H1 (cell line): Measurements from ENCODE around the gene COMMD1. TPM values are rescaled to one million over a fixed set of nuclear protein-coding genes. Genes with fewer than 3 reads are reported as not detected.

Experiments used
- CTCF ChIA-PET: fragments of 300-600 bp; sonication (Branson Sonifier 250); formaldehyde crosslinking; loops from one replicate; lab custom pipeline; 2021; ENCODE audit not compliant: partially characterized antibody; lab: Charles Lee
- POLR2A ChIA-PET: fragments of 300-600 bp; sonication (Branson Sonifier 250); formaldehyde crosslinking; loops from one replicate; lab custom pipeline; 2021; ENCODE audit warnings: inconsistent platforms; ENCODE audit not compliant: partially characterized antibody; lab: Charles Lee
- DNase-seq, 2 experiments: peaks; one replicate each; pipeline versions ENCODE4 v3.0.0 to v3.0.0-alpha.2; 2010 to 2022; ENCODE audit warnings: low spot score in 2 of 2, low read depth in 1 of 2, mixed read lengths in 1 of 2
- FAIRE-seq: peaks from 2 replicates; lab custom pipeline; 2011; peaks lifted over from hg19 to GRCh38; lab: Jason Lieb, UNC
- H2AFZ ChIP-seq: 2 replicates; pipeline ENCODE4 v1.8.1; 2012; ENCODE audit warnings: low read length, inconsistent platforms
- H2AK5ac ChIP-seq: 2 replicates; pipeline ENCODE4 v1.6.1; 2013; ENCODE audit warnings: low read depth, low read length
- H2BK120ac ChIP-seq: replicated peaks from 2 replicates; pipeline ENCODE3; 2013; ENCODE audit warnings: low read depth, low read length, inconsistent platforms
- H2BK12ac ChIP-seq: 2 replicates; pipeline ENCODE4 v1.6.1; 2013; ENCODE audit warnings: low read depth, low read length
- H2BK15ac ChIP-seq: 2 replicates; pipeline ENCODE4 v1.6.1; 2013; ENCODE audit warnings: low read length
- H2BK20ac ChIP-seq: 2 replicates; pipeline ENCODE4 v1.6.1; 2013; ENCODE audit warnings: low read length
- H2BK5ac ChIP-seq: 2 replicates; pipeline ENCODE4 v1.6.1; 2013; ENCODE audit warnings: low read depth, low read length
- H3K14ac ChIP-seq: 2 replicates; pipeline ENCODE4 v1.6.1; 2013; ENCODE audit warnings: inconsistent platforms; ENCODE audit not compliant: insufficient read length
- H3K18ac ChIP-seq: 2 replicates; pipeline ENCODE4 v1.6.1; 2013; ENCODE audit warnings: low read length; ENCODE audit errors: extremely low read depth
- H3K23ac ChIP-seq: 2 replicates; pipeline ENCODE4 v1.6.1; 2013; ENCODE audit warnings: inconsistent platforms; ENCODE audit not compliant: insufficient read length
- H3K23me2 ChIP-seq: 2 replicates; pipeline ENCODE4 v1.6.1; 2013; ENCODE audit warnings: low read depth, low read length
- H3K27ac ChIP-seq: 2 replicates; pipeline ENCODE4 v1.6.1; 2011; ENCODE audit warnings: low read depth, low read length, inconsistent platforms
- H3K27me3 ChIP-seq, 4 experiments: replicated peaks in 1 of 4; 1 replicate in 1 of 4; 2 replicates in 3 of 4; pipeline versions ENCODE4 v1.6.1 to v1.8.1; 2011 to 2013; ENCODE audit warnings: low read length in 3 of 4, mild to moderate bottlenecking in 3 of 4, inconsistent platforms in 2 of 4, mixed read lengths in 2 of 4, moderate library complexity in 1 of 4; ENCODE audit not compliant: control insufficient read depth in 3 of 4, insufficient read depth in 3 of 4; ENCODE audit errors: extremely low read depth in 1 of 4
- H3K36me3 ChIP-seq, 4 experiments: 2 replicates each; pipeline versions ENCODE4 v1.6.1 to v1.8.1; 2011 to 2013; ENCODE audit warnings: mild to moderate bottlenecking in 4 of 4, low read length in 3 of 4, moderate library complexity in 2 of 4, control low read depth in 1 of 4, inconsistent platforms in 1 of 4; ENCODE audit not compliant: insufficient read depth in 4 of 4, control insufficient read depth in 2 of 4
- H3K4ac ChIP-seq: replicated peaks from 2 replicates; pipeline ENCODE3; 2013; ENCODE audit warnings: low read length, low read depth, mixed read lengths, inconsistent platforms; ENCODE audit not compliant: insufficient read length
- H3K4me1 ChIP-seq, 4 experiments: replicated peaks in 1 of 4; 1 replicate in 1 of 4; 2 replicates in 3 of 4; pipeline versions ENCODE4 v1.6.1 to v1.8.1; 2011 to 2013; ENCODE audit warnings: low read length in 3 of 4, inconsistent platforms in 2 of 4, mixed read lengths in 1 of 4; ENCODE audit not compliant: insufficient read depth in 4 of 4, control insufficient read depth in 3 of 4
- H3K4me2 ChIP-seq, 2 experiments: 2 replicates each; pipeline versions ENCODE4 v1.6.1 to v1.8.1; 2011 to 2013; ENCODE audit warnings: low read depth in 2 of 2, low read length in 2 of 2, control low read depth in 1 of 2, inconsistent platforms in 1 of 2, mild to moderate bottlenecking in 1 of 2; ENCODE audit not compliant: insufficient read depth in 1 of 2
- H3K4me3 ChIP-seq, 4 experiments: fragments of 200-600, 300-600 bp in 1 of 4; sonication (generic), shearing (Covaris generic), sonication (Bioruptor Twin) in 1 of 4; 2 replicates each; pipeline versions ENCODE4 v1.5.1 to v1.8.1; 2011 to 2016; ENCODE audit warnings: low read length in 4 of 4, low read depth in 3 of 4, control low read depth in 2 of 4, inconsistent platforms in 2 of 4, mild to moderate bottlenecking in 2 of 4, mixed read lengths in 1 of 4, moderate library complexity in 1 of 4; ENCODE audit not compliant: insufficient read depth in 2 of 4; ENCODE audit errors: extremely low read depth in 1 of 4
- H3K56ac ChIP-seq: replicated peaks from 2 replicates; pipeline ENCODE3; 2013; ENCODE audit warnings: low read depth, mild to moderate bottlenecking, mixed read lengths, low read length, inconsistent platforms; ENCODE audit not compliant: insufficient read length
- H3K79me1 ChIP-seq: 2 replicates; pipeline ENCODE4 v1.6.1; 2013; ENCODE audit warnings: low read depth, low read length, control low read depth
- H3K79me2 ChIP-seq, 2 experiments: 2 replicates each; pipeline versions ENCODE4 v1.6.1 to v1.8.1; 2012 to 2013; ENCODE audit warnings: low read length in 2 of 2, mild to moderate bottlenecking in 2 of 2, inconsistent platforms in 1 of 2; ENCODE audit not compliant: insufficient read depth in 2 of 2, control insufficient read depth in 1 of 2
- H3K9ac ChIP-seq, 4 experiments: replicated peaks in 1 of 4; 1 replicate in 1 of 4; 2 replicates in 3 of 4; pipeline versions ENCODE4 v1.6.1 to v1.8.1; 2011 to 2013; ENCODE audit warnings: low read depth in 3 of 4, low read length in 3 of 4, control low read depth in 2 of 4, mild to moderate bottlenecking in 2 of 4, moderate library complexity in 2 of 4, inconsistent platforms in 1 of 4; ENCODE audit errors: extremely low read depth in 1 of 4
- H3K9me3 ChIP-seq, 2 experiments: 2 replicates each; pipeline versions ENCODE4 v1.6.1 to v1.8.1; 2012 to 2013; ENCODE audit warnings: mild to moderate bottlenecking in 2 of 2, moderate library complexity in 2 of 2, control low read depth in 1 of 2, inconsistent platforms in 1 of 2, low read depth in 1 of 2, low read length in 1 of 2, mixed read lengths in 1 of 2; ENCODE audit not compliant: insufficient read depth in 2 of 2
- H4K20me1 ChIP-seq, 2 experiments: replicated peaks in 1 of 2; 2 replicates each; pipeline versions ENCODE3 to v1.8.1; 2011 to 2013; ENCODE audit warnings: inconsistent platforms in 2 of 2, low read length in 2 of 2, mild to moderate bottlenecking in 1 of 2; ENCODE audit not compliant: insufficient read depth in 2 of 2, control insufficient read depth in 1 of 2
- H4K5ac ChIP-seq: 2 replicates; pipeline ENCODE4 v1.6.1; 2013; ENCODE audit warnings: low read length, low read depth, mixed read lengths, inconsistent platforms; ENCODE audit not compliant: insufficient read length
- H4K8ac ChIP-seq: 2 replicates; pipeline ENCODE4 v1.8.0; 2013; ENCODE audit warnings: mild to moderate bottlenecking, moderate library complexity, low read length, inconsistent platforms; ENCODE audit not compliant: insufficient read depth; ENCODE audit errors: extremely low read depth
- H4K91ac ChIP-seq: replicated peaks from 2 replicates; pipeline ENCODE3; 2013; ENCODE audit warnings: low read length, mixed read lengths, inconsistent platforms; ENCODE audit not compliant: insufficient read length
- BRCA1 ChIP-seq: IDR thresholded peaks from 2 replicates; pipeline ENCODE4 v1.6.1; 2012; ENCODE audit warnings: low read depth, low read length, improper control_type of control experiment
- CHD1 ChIP-seq: IDR thresholded peaks from 2 replicates; pipeline ENCODE4 v1.6.1; 2012; ENCODE audit warnings: low read depth, low read length, improper control_type of control experiment
- POLR2AphosphoS5 ChIP-seq: IDR thresholded peaks from 2 replicates; pipeline ENCODE4 v1.6.1; 2011; ENCODE audit warnings: low read depth, low read length
- SRF ChIP-seq: IDR thresholded peaks from 2 replicates; pipeline ENCODE4 v1.6.1; 2011; ENCODE audit warnings: mild to moderate bottlenecking, low read depth, low read length, moderate library complexity
- TCF12 ChIP-seq: IDR thresholded peaks from 2 replicates; pipeline ENCODE4 v1.6.1; 2011; ENCODE audit warnings: low read depth, mild to moderate bottlenecking, low read length
- WGBS, 2 experiments: shearing (Covaris generic) in 1 of 2; methylation state at CpG; one replicate each; pipeline versions ENCODE4 v1.1.6 to v1.1.7; 2013 to 2015; ENCODE audit warnings: low lambda C conversion rate in 2 of 2, mixed read lengths in 2 of 2, inconsistent platforms in 1 of 2, low coverage in 1 of 2, missing lambda C conversion rate in 1 of 2; ENCODE audit not compliant: insufficient replicate concordance in 2 of 2, insufficient coverage in 1 of 2, insufficient read length in 1 of 2; ENCODE audit errors: extremely low coverage in 1 of 2, missing lambda C conversion rate in 1 of 2; 5-methylcytosine and 5-hydroxymethylcytosine counted together
- polyA plus RNA-seq, 7 experiments: library from polyadenylated mRNA; depleted of rRNA in 3 of 7; stranded (reverse) in 5 of 7; unstranded in 2 of 7; fragments of >200 nt in 5 of 7; fragments of 200-250 nt in 2 of 7; gene quantifications; 1 replicate in 5 of 7; 2 replicates in 1 of 7; 4 replicates in 1 of 7; pipeline versions ENCODE4 v1.2.1 to v1.2.3, GENCODE V29; 2011 to 2013; ENCODE audit warnings: missing spikeins in 2 of 7, mixed read lengths in 2 of 7
- total RNA-seq: library from RNA; stranded (reverse); fragmentation: NEBNext Ultra II Directional; extraction: Animal tissue kit (Norgen Biotek cat#: 25700); gene quantifications from 2 replicates; pipeline ENCODE4 v1.2.1, GENCODE V29; 2021
- TF ChIP-seq, protein P1 (sequence below): IDR thresholded peaks from 2 replicates; pipeline ENCODE4 v1.6.1; 2012; ENCODE audit warnings: inconsistent platforms

The COMMD1 gene
- total and polyA plus RNA-seq, 2 of the 8 experiments (the other 6 are each of a cell fraction or from before 2014, with no cell fraction given): 23.5 to 28.3 TPM

DNA sequence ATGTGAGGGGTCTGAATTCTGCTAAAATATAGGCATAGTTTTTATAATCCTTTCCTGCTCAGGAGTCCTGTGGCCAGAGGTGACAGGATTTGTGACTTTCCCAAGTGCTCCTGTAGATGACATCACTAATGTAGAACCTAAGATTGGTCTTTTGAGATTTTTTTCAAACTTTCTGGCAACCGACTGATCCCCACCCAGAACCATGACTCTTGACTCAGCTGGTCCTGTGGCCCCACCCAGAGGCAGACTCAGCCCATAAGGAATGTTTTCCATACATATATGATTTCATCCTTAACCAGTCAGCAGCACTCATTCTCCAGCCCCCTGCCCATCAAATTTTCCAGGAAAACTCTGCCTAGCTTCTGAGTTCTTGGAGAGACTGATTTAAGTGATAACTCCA lies 46.8 kb downstream of the COMMD1 start:
- Histone ChIP-seq H3K36me3 (no peaks in the 10 kb centered on the region; a peak in 1 of 8 replicates), H3K27me3 (no peaks in the 10 kb centered on the region), H3K56ac (no peak overlapping the region), H2AK5ac (no peak overlapping the region), H3K4me2 (no peak overlapping the region), H2BK12ac (no peak overlapping the region), H2BK120ac (no peak overlapping the region), H2BK5ac (no peak overlapping the region), H4K91ac (no peak overlapping the region), H4K20me1 (no peaks in the 10 kb centered on the region), H3K23me2 (no peaks in the 10 kb centered on the region), H3K79me2 (no peaks in the 10 kb centered on the region), H3K23ac (no peak overlapping the region), H3K9ac (no peak overlapping the region), H3K4me3 (no peak overlapping the region), H3K9me3 (0 out of 4 replicates have a peak, but pooled peaks cover 3 to 5% of the 10 kb centered on the region in 2 experiments), H2AFZ (no peak overlapping the region), H2BK20ac (no peak overlapping the region), H4K5ac (no peak overlapping the region), H3K4me1 (no peaks in the 10 kb centered on the region), H4K8ac (no peak overlapping the region), H3K18ac (no peak overlapping the region), H2BK15ac (no peak overlapping the region), H3K14ac (no peak overlapping the region), H3K4ac (no peak overlapping the region), H3K27ac (no peak overlapping the region), H3K79me1 (no peaks in the 10 kb centered on the region)
- TF ChIP-seq TCF12 (no peak), BRCA1 (no peak), CHD1 (no peak), POLR2AphosphoS5 (no peak), SRF (no peak)
- TF ChIP-seq, protein P1, sequence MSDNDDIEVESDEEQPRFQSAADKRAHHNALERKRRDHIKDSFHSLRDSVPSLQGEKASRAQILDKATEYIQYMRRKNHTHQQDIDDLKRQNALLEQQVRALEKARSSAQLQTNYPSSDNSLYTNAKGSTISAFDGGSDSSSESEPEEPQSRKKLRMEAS: no peak
- ChIA-PET POLR2A (no interaction called here), CTCF (interaction anchor here (0.6 to 0.7 kb wide), 2 partner anchors 10 to 40 kb away, joined by 3 read pairs; no protein-coding TSS in a partner anchor)
- DNase-seq: no peak
- 85% methylated on average over 1 of the region's 1 CpG; no CpG with 5 or more reads in 1 of the 2 experiments for WGBS, 2 experiments
- FAIRE-seq: no peak
